AG04450 (cell line): Measurements from ENCODE around the gene SLC22A17. TPM values are rescaled to one million over a fixed set of nuclear protein-coding genes. Genes with fewer than 3 reads are reported as not detected.

Experiments
- CTCF ChIA-PET: fragments of 300-600, 350-600 bp; formaldehyde crosslinking; extraction: SDS; loops from one replicate; lab custom pipeline; 2022; ENCODE audit warnings: antibody characterized with exemption, inconsistent platforms; lab: Charles Lee
- POLR2A ChIA-PET: fragments of 350-600 bp; formaldehyde crosslinking; extraction: SDS; loops from one replicate; lab custom pipeline; 2021; ENCODE audit warnings: antibody characterized with exemption, inconsistent platforms; lab: Yijun Ruan, JAX
- DNase-seq: peaks from one replicate; pipeline ENCODE4 v3.0.0-alpha.2; 2011; ENCODE audit warnings: low read depth, low spot score
- H3K27ac ChIP-seq: one replicate; pipeline ENCODE4 v1.5.1; 2012; ENCODE audit warnings: low read depth, low read length, control low read depth
- H3K27me3 ChIP-seq: one replicate; pipeline ENCODE4 v1.6.0; 2012; ENCODE audit warnings: low read length; ENCODE audit not compliant: control insufficient read depth, insufficient read depth
- H3K4me3 ChIP-seq: 2 replicates; pipeline ENCODE4 v1.5.1; 2011; ENCODE audit warnings: mild to moderate bottlenecking, low read depth, low read length, control low read depth
- H3K9me3 ChIP-seq: 2 replicates; pipeline ENCODE4 v1.5.1; 2012; ENCODE audit warnings: low read length; ENCODE audit not compliant: control insufficient read depth, insufficient read depth
- polyA plus RNA-seq: library from polyadenylated mRNA; depleted of rRNA; stranded (reverse); fragments of >200 nt; gene quantifications from 2 replicates; pipeline ENCODE4 v1.2.3, GENCODE V29; 2011
- TF ChIP-seq, protein P1 (sequence below): IDR thresholded peaks from 2 replicates; pipeline ENCODE4 v1.5.1; 2011; ENCODE audit warnings: low read depth, low read length, control low read depth, inconsistent platforms

The SLC22A17 gene
- polyA plus RNA-seq, 1 experiment = 17.4 TPM

- no peak for DNase-seq
- Histone ChIP-seq H3K4me3 (peak overlapping the region; percentile 79), H3K27me3 (no peaks in the 10 kb centered on the region), H3K9me3 (no peaks in the 10 kb centered on the region; the same call in 1 of the 2 replicates), H3K27ac (peak overlapping the region; percentile 98)
- TF ChIP-seq, protein P1, sequence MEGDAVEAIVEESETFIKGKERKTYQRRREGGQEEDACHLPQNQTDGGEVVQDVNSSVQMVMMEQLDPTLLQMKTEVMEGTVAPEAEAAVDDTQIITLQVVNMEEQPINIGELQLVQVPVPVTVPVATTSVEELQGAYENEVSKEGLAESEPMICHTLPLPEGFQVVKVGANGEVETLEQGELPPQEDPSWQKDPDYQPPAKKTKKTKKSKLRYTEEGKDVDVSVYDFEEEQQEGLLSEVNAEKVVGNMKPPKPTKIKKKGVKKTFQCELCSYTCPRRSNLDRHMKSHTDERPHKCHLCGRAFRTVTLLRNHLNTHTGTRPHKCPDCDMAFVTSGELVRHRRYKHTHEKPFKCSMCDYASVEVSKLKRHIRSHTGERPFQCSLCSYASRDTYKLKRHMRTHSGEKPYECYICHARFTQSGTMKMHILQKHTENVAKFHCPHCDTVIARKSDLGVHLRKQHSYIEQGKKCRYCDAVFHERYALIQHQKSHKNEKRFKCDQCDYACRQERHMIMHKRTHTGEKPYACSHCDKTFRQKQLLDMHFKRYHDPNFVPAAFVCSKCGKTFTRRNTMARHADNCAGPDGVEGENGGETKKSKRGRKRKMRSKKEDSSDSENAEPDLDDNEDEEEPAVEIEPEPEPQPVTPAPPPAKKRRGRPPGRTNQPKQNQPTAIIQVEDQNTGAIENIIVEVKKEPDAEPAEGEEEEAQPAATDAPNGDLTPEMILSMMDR = no peak
- ChIA-PET POLR2A (interaction anchor here (0.7 to 2.8 kb wide), 3 partner anchors 15 to 26 kb away, joined by 3 to 28 read pairs (median 11); partner anchors contain the start of genes HOMEZ and PABPN1), CTCF (interaction anchor here (0.5 to 2.8 kb wide), 39 partner anchors 9 to 797 kb away, joined by 3 to 27 read pairs (median 4); partner anchors contain the start of genes ACIN1, C14orf119, HOMEZ and PABPN1)
Measured at GRCh38 chr14:23300687-23301223, 51.9 kb downstream of the SLC22A17 start.

GRCh38 chr14:23299986-23300686 lies 52.6 kb downstream of the SLC22A17 start:
- POLR2A ChIA-PET = interaction anchor here (0.6 to 1.3 kb wide), 2 partner anchors 14 to 258 kb away, joined by 5 to 11 read pairs; partner anchors contain the start of gene HOMEZ
- TF ChIP-seq, protein P1 = no peak

GRCh38 chr14:23299211-23299957 lies 53.3 kb downstream of the SLC22A17 start:
- H3K27me3 ChIP-seq = no peaks in the 10 kb centered on the region
- ChIA-PET CTCF (interaction anchor here (0.6 to 3.9 kb wide), 8 partner anchors 13 to 178 kb away, joined by 3 to 24 read pairs (median 6); partner anchors contain the start of gene HOMEZ), POLR2A (no interaction called here)
- no peak overlapping the region for H3K4me3 ChIP-seq
- H3K9me3 ChIP-seq = no peaks in the 10 kb centered on the region; the same call in 1 of the 2 replicates
- H3K27ac ChIP-seq = peak overlapping the region; percentile 21
- DNase-seq = no peak
- TF ChIP-seq, protein P1 = peak; percentile 41; the same call in 1 of the 2 replicates

More at GRCh38 chr14:23299986-23300686, 52.6 kb downstream of the SLC22A17 start:
- Histone ChIP-seq H3K27ac (peak overlapping the region; percentile 98), H3K9me3 (no peaks in the 10 kb centered on the region; the same call in 1 of the 2 replicates), H3K27me3 (no peaks in the 10 kb centered on the region), H3K4me3 (peak overlapping the region; percentile 79)
- CTCF ChIA-PET = interaction anchor here (0.6 to 2.8 kb wide), 19 partner anchors 8 to 205 kb away, joined by 3 to 27 read pairs (median 7); partner anchors contain the start of genes ACIN1, C14orf119, HOMEZ and PABPN1
- DNase-seq = no peak

DNA sequence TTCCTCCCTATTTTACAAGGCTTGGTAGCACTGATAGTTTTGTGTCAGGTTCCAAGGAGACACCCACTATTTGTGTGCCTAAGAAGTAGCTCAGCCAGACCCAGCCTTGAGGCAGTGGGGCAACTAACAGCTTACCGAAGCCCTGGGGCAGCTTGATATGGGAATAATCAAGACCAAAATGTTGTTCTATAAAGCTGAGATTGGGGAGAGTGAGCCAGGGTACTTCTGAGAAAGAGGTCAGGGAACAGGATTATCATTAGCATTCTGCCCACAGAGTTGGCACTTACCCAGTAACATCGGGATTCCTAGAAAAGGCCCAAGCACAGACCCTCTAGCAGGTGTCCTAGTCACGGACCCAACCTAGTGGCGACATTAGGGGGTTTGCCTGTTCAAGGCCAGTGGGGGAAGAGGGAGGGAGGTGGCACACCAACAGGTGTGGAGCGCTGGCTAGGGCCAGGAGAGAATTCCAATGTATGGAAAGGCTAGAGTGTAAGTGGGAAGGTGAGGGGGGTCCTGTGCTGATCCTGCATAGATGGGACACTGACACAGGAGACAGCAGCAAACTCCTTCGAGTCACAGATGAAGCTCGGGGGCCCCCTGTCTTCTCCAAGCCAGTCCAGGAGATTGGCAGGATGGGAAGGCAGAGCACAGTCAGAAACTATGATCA lies 54.9 kb downstream of the SLC22A17 start:
- DNase-seq = no peak
- TF ChIP-seq, protein P1 = no peak
- Histone ChIP-seq H3K4me3 (no peak overlapping the region), H3K27me3 (peaks cover 6% of the 10 kb centered on the region), H3K9me3 (no peaks in the 10 kb centered on the region; the same call in 1 of the 2 replicates), H3K27ac (no peak overlapping the region)
- ChIA-PET CTCF (interaction anchor here (0.9 to 3.9 kb wide), 3 partner anchors 11 to 177 kb away, joined by 3 to 20 read pairs (median 11); partner anchors contain the start of gene HOMEZ), POLR2A (no interaction called here)
